RWPE2 (cell line): ENCODE measurements around the gene CTNNA2.

ENCODE experiments used
- ATAC-seq: fragments of 200-7000 bp; cut with Tn5 transposase; 3 replicates; pipeline ENCODE4 v1.9.1; 2021; ENCODE audit warnings: low read depth
- DNase-seq: peaks from one replicate; pipeline ENCODE4 v3.0.0-alpha.2; 2020; ENCODE audit warnings: low spot score
- H3K27ac ChIP-seq: fragments of 450-650 bp; 2 replicates; pipeline ENCODE4 v1.5.1; 2017; ENCODE audit warnings: mild to moderate bottlenecking; ENCODE audit not compliant: poor library complexity, severe bottlenecking
- H3K27me3 ChIP-seq: fragments of 250-450 bp; sonication (Bioruptor Pico); 2 replicates; pipeline ENCODE4 v1.5.1; 2021; ENCODE audit warnings: mild to moderate bottlenecking, moderate library complexity; ENCODE audit not compliant: insufficient read depth, poor library complexity, severe bottlenecking
- H3K36me3 ChIP-seq: fragments of 250-450 bp; sonication (Bioruptor Pico); 2 replicates; pipeline ENCODE4 v1.5.1; 2020; ENCODE audit warnings: low read depth, mild to moderate bottlenecking, moderate library complexity
- H3K4me1 ChIP-seq: fragments of 250-450 bp; sonication (Bioruptor Pico); 2 replicates; pipeline ENCODE4 v1.5.1; 2021; ENCODE audit warnings: mild to moderate bottlenecking, moderate library complexity; ENCODE audit not compliant: insufficient read depth, poor library complexity, severe bottlenecking
- H3K4me3 ChIP-seq: fragments of 250-450 bp; sonication (Bioruptor Pico); 2 replicates; pipeline ENCODE4 v1.5.1; 2021; ENCODE audit warnings: mild to moderate bottlenecking, moderate library complexity; ENCODE audit not compliant: severe bottlenecking
- H3K9me3 ChIP-seq: fragments of 250-450 bp; sonication (Bioruptor Pico); 2 replicates; pipeline ENCODE4 v1.5.1; 2021; ENCODE audit warnings: mild to moderate bottlenecking, moderate library complexity; ENCODE audit not compliant: severe bottlenecking
- CTCF ChIP-seq: fragments of 450-650 bp; IDR thresholded peaks from one replicate; pipeline ENCODE4 v1.5.1; 2017; ENCODE audit warnings: mild to moderate bottlenecking, moderate library complexity; ENCODE audit not compliant: poor library complexity, severe bottlenecking

Gene CTNNA2

DNA sequence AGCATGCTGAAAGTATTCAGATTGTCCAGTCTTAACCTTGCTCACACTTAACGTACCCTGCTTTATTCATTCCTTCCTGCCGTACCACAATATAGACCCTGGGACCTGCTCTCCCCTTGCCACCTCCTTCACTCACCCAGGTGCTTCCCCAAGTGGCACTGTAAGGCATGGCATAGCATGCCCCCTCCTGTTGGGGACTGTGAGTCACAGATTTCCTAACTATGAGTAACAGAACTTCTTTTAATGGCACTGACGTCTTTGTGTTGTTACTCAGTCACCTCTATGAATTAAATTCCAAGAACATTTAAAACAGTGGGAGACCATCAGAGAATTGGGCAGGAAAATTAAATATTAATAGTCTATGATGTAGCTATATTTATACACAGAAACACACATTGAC is 117.2 kb downstream of the CTNNA2 start:
- Histone ChIP-seq H3K27ac (no peak overlapping the region), H3K4me3 (no peak overlapping the region), H3K36me3 (no peaks in the 10 kb centered on the region), H3K27me3 (no peaks in the 10 kb centered on the region), H3K9me3 (no peaks in the 10 kb centered on the region), H3K4me1 (no peaks in the 10 kb centered on the region)
- DNase-seq (no peak), ATAC-seq (peak; percentile 54; the same call in 2 of the 3 replicates)
- no peak for TF ChIP-seq CTCF

- Histone ChIP-seq H3K27ac (no peak overlapping the region), H3K27me3 (no peaks in the 10 kb centered on the region), H3K9me3 (no peaks in the 10 kb centered on the region), H3K4me3 (no peak overlapping the region), H3K4me1 (no peaks in the 10 kb centered on the region), H3K36me3 (no peaks in the 10 kb centered on the region)
- no peak for TF ChIP-seq CTCF
- no peak for DNase-seq
- ATAC-seq: no peak
Observed at GRCh38 chr2:79630972-79631557, 118.2 kb downstream of the CTNNA2 start.

- H3K27me3 ChIP-seq: no peaks in the 10 kb centered on the region
- no peak for DNase-seq
- no peak for TF ChIP-seq CTCF
Observed at GRCh38 chr2:79638410-79638809, 125.6 kb downstream of the CTNNA2 start.

DNA sequence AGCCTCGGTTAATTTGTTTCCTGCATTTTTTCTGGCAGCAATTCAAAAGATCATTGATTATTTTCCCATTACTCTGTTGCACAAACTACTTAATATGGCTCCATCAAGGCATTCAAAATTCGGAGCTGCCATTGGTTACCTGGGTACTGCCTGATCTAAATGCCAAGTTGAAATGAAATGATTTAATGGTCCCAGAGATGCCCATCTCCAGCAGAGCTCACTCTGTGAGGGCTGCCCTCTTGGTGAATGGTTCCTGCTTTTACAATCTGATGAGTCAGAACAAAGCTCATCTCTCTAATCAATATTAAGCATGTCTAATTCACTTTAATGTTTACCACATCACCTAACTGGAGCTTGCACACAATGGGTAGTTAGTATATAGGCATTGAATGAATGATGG is 126.1 kb downstream of the CTNNA2 start:
- Histone ChIP-seq H3K4me1 (no peaks in the 10 kb centered on the region), H3K36me3 (no peaks in the 10 kb centered on the region), H3K4me3 (no peak overlapping the region), H3K9me3 (no peaks in the 10 kb centered on the region), H3K27me3 (no peaks in the 10 kb centered on the region), H3K27ac (no peak overlapping the region)
- TF ChIP-seq CTCF: no peak
- ATAC-seq (no peak), DNase-seq (no peak)

More at GRCh38 chr2:79638410-79638809, 125.6 kb downstream of the CTNNA2 start:
- Histone ChIP-seq H3K4me3 (no peak overlapping the region), H3K36me3 (no peaks in the 10 kb centered on the region), H3K4me1 (no peaks in the 10 kb centered on the region), H3K9me3 (no peaks in the 10 kb centered on the region), H3K27ac (no peak overlapping the region)
- ATAC-seq: 0 out of 3 replicates have a peak, but pooled peaks have one; percentile 31

DNA sequence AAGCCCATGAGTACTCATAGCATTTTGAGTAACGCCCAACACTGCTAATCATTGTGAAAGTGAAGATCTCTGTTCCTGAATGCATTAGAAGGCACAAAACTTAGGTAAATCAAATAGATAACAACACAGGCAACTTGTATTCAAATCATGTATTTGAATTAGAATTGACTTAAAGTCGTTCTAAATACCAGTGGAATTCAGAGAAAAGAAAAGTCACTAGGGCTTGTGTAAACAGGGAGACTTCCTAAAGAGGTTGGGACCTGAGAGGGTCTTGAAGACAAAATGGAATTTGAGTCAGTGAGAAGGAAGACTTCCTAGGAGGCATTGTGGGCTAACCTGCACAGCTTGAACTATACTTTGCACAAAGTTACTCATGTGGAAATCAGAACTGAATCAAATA is 127.2 kb downstream of the CTNNA2 start:
- DNase-seq: no peak
- Histone ChIP-seq H3K4me1 (no peaks in the 10 kb centered on the region), H3K4me3 (no peak overlapping the region), H3K27me3 (no peaks in the 10 kb centered on the region), H3K9me3 (no peaks in the 10 kb centered on the region), H3K27ac (no peak overlapping the region), H3K36me3 (no peaks in the 10 kb centered on the region)
- no peak for ATAC-seq
- no peak for TF ChIP-seq CTCF
